ENCODE results near the gene DCLK1.
"Not testable (repeated sequence)": the region's sequence is repeated elsewhere in the genome, so short reads cannot be mapped to it uniquely, and the experiment has no call there.

DCLK1 gene

DNA sequence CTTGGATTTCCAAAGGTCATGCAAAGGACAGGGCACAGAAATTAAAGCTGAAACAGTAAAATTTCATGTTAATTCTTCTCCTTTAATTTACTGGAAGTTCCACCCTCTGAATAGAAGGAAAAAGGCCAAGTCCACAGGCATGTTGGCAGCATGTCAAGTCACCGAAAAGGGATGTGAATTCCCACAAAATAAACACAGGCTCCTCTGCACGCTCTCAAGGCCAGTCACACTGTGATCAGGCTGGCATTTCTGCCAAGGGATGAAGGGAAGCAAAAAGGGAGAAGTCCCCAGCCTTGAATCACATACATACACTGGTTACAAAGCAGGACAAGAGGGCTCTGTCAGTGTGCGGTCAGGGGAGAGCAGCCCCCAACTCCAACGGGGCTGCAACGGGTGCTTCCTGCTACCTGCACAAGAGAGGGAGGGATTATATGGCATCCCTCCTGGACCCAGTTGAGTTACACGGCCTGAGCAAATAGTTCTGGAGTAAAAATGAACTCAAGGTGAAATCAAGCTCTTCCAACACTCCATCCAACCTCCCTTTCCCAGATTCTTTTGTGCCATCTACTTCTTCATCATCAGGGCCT lies 6.9 kb downstream of the DCLK1 start:
- ATAC-seq (replicated peaks) = no peak
- no peak overlapping the region for H3K4me3 Mint-ChIP-seq
- no peak for DNase-seq
- no peaks in the 10 kb centered on the region for H3K27me3 Mint-ChIP-seq
- no peaks in the 10 kb centered on the region for H3K4me1 Mint-ChIP-seq (ENCODE audit: low read depth in 2 of 2)
- no peaks in the 10 kb centered on the region for H3K36me3 Mint-ChIP-seq (ENCODE audit: insufficient read depth)
- H3K9me3 Mint-ChIP-seq = peaks cover 4 to 9% of the 10 kb centered on the region in 2 donors
- H3K27ac Mint-ChIP-seq = no peak overlapping the region

DNA sequence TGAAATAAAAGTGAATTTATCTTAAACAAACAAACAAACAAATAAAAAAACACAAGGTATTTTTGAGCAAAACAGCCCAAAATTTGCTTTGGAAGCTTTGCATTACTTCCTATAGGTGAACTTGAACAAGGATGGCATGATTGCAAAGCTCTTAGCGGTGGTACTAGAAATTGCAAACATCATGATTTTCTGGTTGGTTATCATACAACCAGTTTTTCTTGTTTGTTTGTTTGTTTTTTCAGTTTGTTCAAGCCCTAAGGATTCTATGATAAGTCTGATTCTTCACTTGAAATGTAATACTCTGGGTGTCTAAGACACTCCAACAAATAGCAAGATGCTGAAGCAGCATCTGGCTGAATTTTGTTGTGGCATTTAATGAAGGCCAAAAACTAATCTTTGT lies 15.9 kb downstream of the DCLK1 start:
- Mint-ChIP-seq H3K27me3 (no peaks in the 10 kb centered on the region), H3K4me1 (ENCODE audit: low read depth in 2 of 2) (no peaks in the 10 kb centered on the region), H3K4me3 (no peak overlapping the region), H3K36me3 (ENCODE audit: insufficient read depth) (peaks cover 2% of the 10 kb centered on the region), H3K27ac (no peak overlapping the region), H3K9me3 (peaks cover 1 to 8% of the 10 kb centered on the region in 2 donors)
- DNase-seq (no peak), ATAC-seq (replicated peaks) (no peak)

DNA sequence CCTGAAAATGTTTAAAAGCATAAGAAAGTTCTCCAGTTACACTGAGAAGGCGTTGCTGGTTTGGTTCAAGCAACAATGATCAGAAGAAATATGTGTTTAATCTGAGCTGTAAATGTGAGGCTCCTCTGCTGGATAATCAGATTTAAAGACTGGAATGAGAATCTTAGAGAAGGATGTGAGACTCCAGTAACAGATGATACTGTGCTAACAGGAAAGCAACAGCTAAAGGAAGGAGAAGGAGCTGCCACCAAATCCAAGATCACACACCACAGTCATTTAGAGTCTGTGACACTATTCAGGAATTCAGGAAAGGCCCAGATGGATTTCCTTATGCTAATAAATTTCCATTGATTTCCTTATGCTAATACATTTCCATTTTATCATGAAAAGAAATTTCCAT lies 16.9 kb downstream of the DCLK1 start:
- ATAC-seq (replicated peaks) = no peak
- no peaks in the 10 kb centered on the region for H3K27me3 Mint-ChIP-seq
- peaks cover 2 to 8% of the 10 kb centered on the region in 2 donors for H3K9me3 Mint-ChIP-seq
- no peak overlapping the region for H3K4me3 Mint-ChIP-seq
- no peaks in the 10 kb centered on the region for H3K4me1 Mint-ChIP-seq (ENCODE audit: low read depth in 2 of 2)
- H3K36me3 Mint-ChIP-seq (ENCODE audit: insufficient read depth) = peaks cover 2% of the 10 kb centered on the region
- DNase-seq = no peak
- H3K27ac Mint-ChIP-seq = no peak overlapping the region

DNA sequence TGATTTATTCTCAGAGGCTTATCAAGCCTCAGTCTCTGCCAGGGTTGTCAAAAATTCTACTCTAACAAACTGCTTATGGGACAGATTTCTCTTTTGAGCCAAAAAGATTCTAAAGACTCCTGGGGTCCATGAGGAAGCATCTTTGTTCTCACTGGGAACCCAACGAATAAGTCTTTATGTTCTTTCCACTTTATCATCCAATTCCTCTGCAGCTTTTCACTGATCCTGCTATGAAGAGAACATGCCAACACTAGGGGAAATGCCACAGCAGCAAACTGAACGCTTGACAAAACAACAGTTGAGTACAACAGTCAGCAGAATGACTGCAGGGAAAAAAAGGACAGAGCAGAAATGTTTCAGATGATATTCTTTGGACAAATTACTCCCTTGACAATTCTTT lies 22.2 kb downstream of the DCLK1 start:
- DNase-seq (no peak), ATAC-seq (replicated peaks) (no peak)
- Mint-ChIP-seq H3K4me1 (ENCODE audit: low read depth in 2 of 2) (no peaks in the 10 kb centered on the region), H3K36me3 (ENCODE audit: insufficient read depth) (peaks cover 2% of the 10 kb centered on the region), H3K4me3 (no peak overlapping the region), H3K27me3 (no peaks in the 10 kb centered on the region), H3K9me3 (peaks cover 3 to 13% of the 10 kb centered on the region in 2 donors), H3K27ac (no peak overlapping the region)

DNA sequence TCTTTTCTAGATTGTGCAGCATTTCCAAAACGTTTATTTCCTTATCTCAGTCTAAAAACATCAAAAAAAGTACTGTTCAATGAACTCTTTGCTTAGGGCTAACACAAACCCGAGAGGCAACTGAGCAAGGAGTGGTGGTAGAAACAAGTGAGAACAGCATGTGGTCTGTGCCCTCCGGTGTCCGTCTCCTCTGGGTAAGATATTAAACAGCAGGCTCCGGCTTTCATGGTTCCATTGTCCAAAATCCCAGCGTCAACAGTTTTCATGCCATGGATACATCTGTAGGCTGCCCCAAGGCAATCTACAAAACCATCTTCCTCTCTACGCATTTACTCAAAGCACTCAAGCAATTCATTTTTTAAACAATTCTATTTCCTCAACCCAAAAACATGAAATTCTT lies 22.8 kb downstream of the DCLK1 start:
- H3K9me3 Mint-ChIP-seq = peaks cover 6 to 13% of the 10 kb centered on the region in 2 donors
- DNase-seq = no peak
- H3K27ac Mint-ChIP-seq = no peak overlapping the region
- peaks cover 2% of the 10 kb centered on the region for H3K36me3 Mint-ChIP-seq (ENCODE audit: insufficient read depth)
- ATAC-seq (replicated peaks) = no peak
- H3K27me3 Mint-ChIP-seq = no peaks in the 10 kb centered on the region
- no peaks in the 10 kb centered on the region for H3K4me1 Mint-ChIP-seq (ENCODE audit: low read depth in 2 of 2)
- H3K4me3 Mint-ChIP-seq = no peak overlapping the region

DNA sequence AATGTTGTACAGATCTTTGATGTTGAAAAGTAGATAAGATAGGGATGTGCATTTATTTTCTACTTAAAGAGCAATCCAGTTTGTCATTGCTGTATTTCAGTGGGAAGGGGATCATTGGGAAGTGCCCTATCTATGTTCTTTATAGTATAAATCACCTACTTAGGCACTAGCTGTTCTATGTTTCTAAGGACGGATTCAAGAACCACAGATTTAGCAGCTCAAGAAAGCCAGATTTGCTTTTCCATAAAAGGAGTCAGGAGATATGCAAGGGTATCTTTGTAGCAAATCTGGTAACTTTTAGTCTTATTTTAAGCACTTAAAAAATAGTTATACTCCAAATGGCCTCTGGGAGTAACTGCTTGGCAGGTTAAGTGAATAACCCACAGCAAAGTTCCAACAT lies 23.7 kb downstream of the DCLK1 start:
- no peaks in the 10 kb centered on the region for H3K27me3 Mint-ChIP-seq
- no peak overlapping the region for H3K27ac Mint-ChIP-seq
- ATAC-seq (replicated peaks) = no peak
- H3K36me3 Mint-ChIP-seq (ENCODE audit: insufficient read depth) = peaks cover 2% of the 10 kb centered on the region
- no peak overlapping the region for H3K4me3 Mint-ChIP-seq
- no peak for DNase-seq
- H3K9me3 Mint-ChIP-seq = peaks cover 6 to 16% of the 10 kb centered on the region in 2 donors
- H3K4me1 Mint-ChIP-seq (ENCODE audit: low read depth in 2 of 2) = no peaks in the 10 kb centered on the region

DNA sequence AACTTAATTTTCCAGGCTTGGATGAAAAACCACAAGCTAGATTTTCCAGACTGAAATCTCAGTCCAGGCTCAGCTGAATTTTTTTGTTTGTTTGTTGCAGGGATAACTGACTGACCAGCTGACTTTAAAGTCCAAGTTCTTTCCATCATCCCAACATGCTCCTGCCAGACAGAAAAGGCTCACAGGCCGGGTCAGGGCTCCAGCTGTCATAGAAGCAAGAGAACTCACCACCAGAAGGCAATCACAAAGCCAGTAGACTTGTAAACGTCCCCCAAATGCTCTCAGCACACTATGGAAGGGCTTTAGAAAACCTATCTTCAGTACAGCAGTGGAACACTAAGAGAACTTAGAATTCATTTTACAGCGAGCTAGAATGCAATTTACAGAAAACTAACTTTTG lies 25.5 kb downstream of the DCLK1 start:
- H3K4me1 Mint-ChIP-seq (ENCODE audit: low read depth in 2 of 2) = no peaks in the 10 kb centered on the region
- no peak overlapping the region for H3K27ac Mint-ChIP-seq
- ATAC-seq (replicated peaks) = no peak
- H3K4me3 Mint-ChIP-seq = no peak overlapping the region
- no peaks in the 10 kb centered on the region for H3K27me3 Mint-ChIP-seq
- H3K36me3 Mint-ChIP-seq (ENCODE audit: insufficient read depth) = peaks cover under 1% of the 10 kb centered on the region
- no peak for DNase-seq
- peaks cover 6 to 15% of the 10 kb centered on the region in 2 donors for H3K9me3 Mint-ChIP-seq

DNA sequence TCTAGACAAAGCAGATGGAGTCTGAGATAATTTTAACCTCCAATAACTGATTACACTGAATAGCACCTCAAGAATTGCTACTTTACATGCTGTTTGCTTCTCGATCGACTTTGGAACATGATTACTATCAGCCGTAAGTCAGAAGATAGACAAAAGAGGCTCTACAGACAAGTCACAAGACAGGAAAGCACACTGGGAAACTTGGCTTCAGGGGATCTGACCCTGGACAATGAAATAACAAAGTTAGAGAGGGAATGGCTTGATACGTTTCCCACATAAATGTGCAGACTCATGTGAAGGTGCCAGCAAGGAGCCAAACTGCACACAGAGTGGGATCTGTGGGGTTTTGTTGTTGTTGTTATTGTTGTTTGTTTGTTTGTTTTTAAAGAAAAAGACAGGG lies 28.5 kb downstream of the DCLK1 start:
- DNase-seq (no peak), ATAC-seq (replicated peaks) (no peak)
- Mint-ChIP-seq H3K27me3 (no peaks in the 10 kb centered on the region), H3K27ac (no peak overlapping the region), H3K9me3 (peaks cover 6% of the 10 kb centered on the region in 2 donors), H3K4me1 (ENCODE audit: low read depth in 2 of 2) (no peaks in the 10 kb centered on the region), H3K4me3 (no peak overlapping the region), H3K36me3 (ENCODE audit: insufficient read depth) (no peaks in the 10 kb centered on the region)

DNA sequence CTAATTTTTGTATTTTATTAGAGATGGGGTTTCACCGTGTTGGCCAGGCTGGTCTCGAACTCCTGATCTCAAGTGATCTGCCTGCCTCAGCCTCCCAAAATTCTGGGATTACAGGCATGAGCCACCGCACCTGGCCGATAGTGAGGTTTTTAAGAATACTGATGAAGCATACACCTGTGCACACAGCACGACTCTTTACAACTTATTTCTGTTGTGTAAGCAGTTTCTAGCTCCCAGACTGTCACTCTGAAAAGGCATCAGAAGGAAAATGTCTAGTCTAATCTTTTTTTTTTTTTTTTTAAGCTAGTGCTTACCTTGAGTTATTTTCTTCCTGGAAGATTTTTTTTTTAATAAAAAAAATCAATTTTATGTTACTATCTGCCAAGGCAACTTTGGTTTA lies 29.3 kb downstream of the DCLK1 start:
- not testable (repeated sequence) for H3K9me3 Mint-ChIP-seq; H3K4me1 Mint-ChIP-seq (ENCODE audit: low read depth in 2 of 2); H3K4me3 Mint-ChIP-seq; H3K27me3 Mint-ChIP-seq; H3K27ac Mint-ChIP-seq; DNase-seq; H3K36me3 Mint-ChIP-seq (ENCODE audit: insufficient read depth); ATAC-seq (replicated peaks)

DNA sequence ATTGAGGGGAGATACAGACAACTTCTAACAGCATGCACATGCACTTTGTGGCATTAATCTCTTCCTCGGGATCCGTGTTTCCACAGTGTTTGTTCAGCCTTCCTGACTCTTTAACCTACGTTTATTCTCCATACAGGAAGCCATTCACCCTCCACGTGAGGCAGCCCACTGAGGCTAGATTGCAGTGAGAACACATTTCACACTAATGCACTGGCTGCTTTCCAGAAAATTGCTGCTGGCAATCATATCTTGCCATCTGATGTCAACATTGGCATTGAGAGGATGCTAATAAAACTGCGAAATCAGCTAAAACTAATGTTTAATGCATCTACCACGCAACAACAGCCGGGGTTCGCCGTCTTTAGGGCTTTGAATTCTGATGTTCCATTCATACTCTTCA lies 30.0 kb downstream of the DCLK1 start:
- DNase-seq = no peak
- no peak overlapping the region for H3K27ac Mint-ChIP-seq
- no peak for ATAC-seq (replicated peaks)
- no peak overlapping the region for H3K4me3 Mint-ChIP-seq
- no peaks in the 10 kb centered on the region for H3K36me3 Mint-ChIP-seq (ENCODE audit: insufficient read depth)
- no peaks in the 10 kb centered on the region for H3K4me1 Mint-ChIP-seq (ENCODE audit: low read depth in 2 of 2)
- no peaks in the 10 kb centered on the region for H3K27me3 Mint-ChIP-seq
- peaks cover 4 to 6% of the 10 kb centered on the region in 2 donors for H3K9me3 Mint-ChIP-seq

DNA sequence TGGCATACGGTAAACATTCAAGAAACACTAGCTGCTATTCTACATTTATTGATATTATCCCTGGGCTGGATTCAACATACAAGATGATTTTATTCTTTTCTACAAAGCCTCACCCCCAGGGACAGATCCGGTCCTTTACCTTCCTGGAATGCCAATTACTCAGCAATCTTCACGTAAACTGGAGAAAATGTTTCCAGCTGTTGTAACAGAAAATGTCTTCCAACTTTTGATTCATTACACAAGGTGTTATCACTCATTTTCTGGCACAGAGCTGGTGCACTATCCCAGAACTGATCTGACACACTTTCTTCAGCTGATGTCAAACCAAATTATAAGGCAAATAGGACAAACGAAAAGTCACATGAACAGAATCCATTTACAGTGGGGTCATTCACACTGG lies 33.1 kb downstream of the DCLK1 start:
- no peak overlapping the region for H3K27ac Mint-ChIP-seq
- H3K4me1 Mint-ChIP-seq (ENCODE audit: low read depth in 2 of 2) = no peaks in the 10 kb centered on the region
- DNase-seq (no peak), ATAC-seq (replicated peaks) (no peak)
- peaks cover 0 to 3% of the 10 kb centered on the region in 2 donors for H3K9me3 Mint-ChIP-seq
- no peaks in the 10 kb centered on the region for H3K27me3 Mint-ChIP-seq
- H3K4me3 Mint-ChIP-seq = no peak overlapping the region
- no peaks in the 10 kb centered on the region for H3K36me3 Mint-ChIP-seq (ENCODE audit: insufficient read depth)

DNA sequence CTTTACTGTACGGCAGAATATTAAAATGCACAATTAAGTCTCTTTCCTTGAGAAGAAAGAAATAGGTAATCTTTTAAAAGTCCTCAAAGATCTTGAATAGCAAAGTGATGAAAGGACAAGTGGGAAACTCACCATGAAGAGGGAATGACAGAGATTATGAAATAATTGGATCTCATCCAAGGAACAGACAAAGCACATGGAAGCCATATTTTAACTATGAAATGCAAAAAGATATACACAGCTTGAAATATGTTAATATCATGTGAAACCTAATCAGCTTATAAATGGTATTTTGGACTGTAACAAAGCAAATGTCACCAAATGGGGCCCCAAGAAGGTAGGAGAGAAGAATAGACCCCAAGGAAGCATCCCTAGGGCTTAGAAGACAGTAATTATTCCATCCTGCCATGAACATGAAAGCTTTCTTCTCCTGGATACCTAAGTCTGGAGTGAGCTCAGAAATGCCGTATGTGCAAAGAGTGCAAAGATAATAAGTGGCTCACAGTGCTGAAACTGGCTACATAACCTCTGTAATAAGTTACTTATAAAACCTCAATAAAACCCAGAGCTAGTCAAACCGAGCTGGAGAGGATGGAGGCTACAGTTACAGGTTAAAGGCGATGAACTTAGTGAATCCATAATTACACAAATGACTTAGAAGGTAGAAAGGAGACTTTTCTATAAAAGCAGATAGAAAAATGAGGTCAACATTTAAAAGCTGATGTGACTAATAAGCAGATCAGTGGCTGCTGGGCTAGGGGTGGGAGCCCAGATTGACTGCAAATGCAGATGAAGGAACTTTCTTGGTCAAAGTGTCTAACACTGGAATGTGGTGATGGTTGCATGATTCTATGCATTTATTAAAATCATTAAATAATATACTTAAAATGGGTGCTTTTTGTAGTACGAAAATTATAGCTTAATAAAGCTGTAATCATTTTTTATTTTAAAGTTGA lies 34.4 kb downstream of the DCLK1 start:
- peaks cover 3 to 11% of the 10 kb centered on the region in 2 donors for H3K9me3 Mint-ChIP-seq
- H3K27me3 Mint-ChIP-seq = no peaks in the 10 kb centered on the region
- no peak for ATAC-seq (replicated peaks)
- no peak overlapping the region for H3K4me3 Mint-ChIP-seq
- no peaks in the 10 kb centered on the region for H3K36me3 Mint-ChIP-seq (ENCODE audit: insufficient read depth)
- no peaks in the 10 kb centered on the region for H3K4me1 Mint-ChIP-seq (ENCODE audit: low read depth in 2 of 2)
- DNase-seq = no peak
- no peak overlapping the region for H3K27ac Mint-ChIP-seq

DNA sequence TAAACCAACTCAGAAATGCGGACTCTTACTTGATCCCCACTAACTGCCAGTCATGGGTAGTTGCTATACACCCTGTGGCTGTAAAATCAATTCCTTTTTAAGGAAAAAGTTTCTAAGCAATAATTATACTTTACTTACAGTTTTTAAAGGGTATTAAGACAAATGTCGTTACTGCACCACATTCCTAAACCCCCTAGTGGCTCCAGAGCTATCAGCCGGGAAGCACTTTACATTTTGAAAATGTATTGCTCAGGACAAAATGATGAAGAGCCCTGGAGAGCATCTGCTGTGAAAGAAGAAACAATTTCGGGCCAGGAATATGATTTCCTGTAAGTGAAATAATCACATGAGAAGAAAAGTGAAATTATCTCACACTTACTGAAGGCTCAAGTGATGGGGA lies 36.7 kb downstream of the DCLK1 start:
- Mint-ChIP-seq H3K4me3 (no peak overlapping the region), H3K36me3 (ENCODE audit: insufficient read depth) (no peaks in the 10 kb centered on the region), H3K9me3 (peaks cover 10 to 22% of the 10 kb centered on the region in 2 donors), H3K27ac (no peak overlapping the region), H3K27me3 (no peaks in the 10 kb centered on the region), H3K4me1 (ENCODE audit: low read depth in 2 of 2) (no peaks in the 10 kb centered on the region)
- no peak for DNase-seq
- ATAC-seq (replicated peaks) = no peak

DNA sequence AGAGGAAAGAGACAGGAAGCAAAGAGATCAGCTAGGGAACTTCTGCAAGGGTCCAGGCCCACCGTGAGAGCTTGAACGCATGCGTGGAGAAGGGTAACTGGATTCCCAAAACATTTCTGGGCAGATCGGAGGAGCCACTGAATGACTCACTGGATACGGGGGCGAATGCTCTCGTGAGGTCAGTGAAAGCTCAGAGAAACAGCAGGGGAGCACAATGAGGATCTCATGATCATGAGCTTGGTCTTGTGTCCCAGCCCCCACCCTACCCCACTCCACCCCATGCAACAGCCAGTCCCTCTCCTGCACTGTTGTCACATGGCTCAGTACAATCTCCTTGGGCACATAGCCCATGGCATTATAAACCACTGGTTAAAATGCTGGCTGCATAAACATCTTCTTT lies 40.6 kb downstream of the DCLK1 start:
- no peaks in the 10 kb centered on the region for H3K4me1 Mint-ChIP-seq (ENCODE audit: low read depth in 2 of 2)
- no peaks in the 10 kb centered on the region for H3K27me3 Mint-ChIP-seq
- no peak for ATAC-seq (replicated peaks)
- H3K9me3 Mint-ChIP-seq = peaks cover 15 to 22% of the 10 kb centered on the region in 2 donors
- no peak overlapping the region for H3K4me3 Mint-ChIP-seq
- H3K27ac Mint-ChIP-seq = no peak overlapping the region
- no peaks in the 10 kb centered on the region for H3K36me3 Mint-ChIP-seq (ENCODE audit: insufficient read depth)
- no peak for DNase-seq

Measured in effector memory CD8-positive, alpha-beta T cell (primary cell).